ENCODE data around the gene PCBP3.

DNA sequence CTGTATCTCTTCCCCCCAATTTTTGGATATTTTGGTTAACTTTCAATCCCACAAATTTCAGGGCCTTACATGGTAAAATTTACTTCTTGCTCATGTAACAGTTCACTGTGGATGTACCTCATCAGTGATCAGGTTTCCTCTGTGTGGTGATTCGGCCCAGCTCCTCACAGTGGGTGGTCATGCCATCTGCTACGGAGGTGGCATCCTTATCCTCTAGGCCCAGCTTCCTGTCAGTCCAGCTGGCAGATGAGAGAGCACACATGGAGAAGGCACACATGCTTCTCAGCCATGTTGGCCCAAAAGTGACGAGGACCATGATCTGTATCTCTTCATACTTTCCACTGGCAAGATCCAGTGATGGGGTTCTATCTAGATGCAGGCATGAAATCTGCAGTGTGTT is 27.2 kb downstream of the PCBP3 start:
- TF ChIP-seq, protein P1, sequence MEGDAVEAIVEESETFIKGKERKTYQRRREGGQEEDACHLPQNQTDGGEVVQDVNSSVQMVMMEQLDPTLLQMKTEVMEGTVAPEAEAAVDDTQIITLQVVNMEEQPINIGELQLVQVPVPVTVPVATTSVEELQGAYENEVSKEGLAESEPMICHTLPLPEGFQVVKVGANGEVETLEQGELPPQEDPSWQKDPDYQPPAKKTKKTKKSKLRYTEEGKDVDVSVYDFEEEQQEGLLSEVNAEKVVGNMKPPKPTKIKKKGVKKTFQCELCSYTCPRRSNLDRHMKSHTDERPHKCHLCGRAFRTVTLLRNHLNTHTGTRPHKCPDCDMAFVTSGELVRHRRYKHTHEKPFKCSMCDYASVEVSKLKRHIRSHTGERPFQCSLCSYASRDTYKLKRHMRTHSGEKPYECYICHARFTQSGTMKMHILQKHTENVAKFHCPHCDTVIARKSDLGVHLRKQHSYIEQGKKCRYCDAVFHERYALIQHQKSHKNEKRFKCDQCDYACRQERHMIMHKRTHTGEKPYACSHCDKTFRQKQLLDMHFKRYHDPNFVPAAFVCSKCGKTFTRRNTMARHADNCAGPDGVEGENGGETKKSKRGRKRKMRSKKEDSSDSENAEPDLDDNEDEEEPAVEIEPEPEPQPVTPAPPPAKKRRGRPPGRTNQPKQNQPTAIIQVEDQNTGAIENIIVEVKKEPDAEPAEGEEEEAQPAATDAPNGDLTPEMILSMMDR (IDR thresholded peaks at IDR 0.05) = no peak
- no peak for TF ChIP-seq POLR2A (IDR thresholded peaks at IDR 0.05)
